T-helper 2 cell treated with Interferon-gamma antibody and Interleukin-4, amounts not matched to agents 100 ng/mL and 5 ng/mL, for 36 hours (primary cell): ENCODE data around the gene CT47A7. TPM values are rescaled to one million over a fixed set of nuclear protein-coding genes. Genes with fewer than 3 reads are reported as not detected.
"Not testable (repeated sequence)": the region's sequence is repeated elsewhere in the genome, so short reads cannot be mapped to it uniquely, and the experiment has no call there.

ENCODE experiments used
- intact Hi-C: fragments of 100-400 bp; cut with micrococcal nuclease; formaldehyde crosslinking; loops from one replicate; pipeline ENCODE4 v1.15.1; 2023
- total RNA-seq: library from RNA; stranded (reverse); gene quantifications from 2 replicates; pipeline ENCODE4 v1.2.3, GENCODE V29; 2022

The CT47A7 gene
- total RNA-seq, result not detected in 2 replicates

DNA sequence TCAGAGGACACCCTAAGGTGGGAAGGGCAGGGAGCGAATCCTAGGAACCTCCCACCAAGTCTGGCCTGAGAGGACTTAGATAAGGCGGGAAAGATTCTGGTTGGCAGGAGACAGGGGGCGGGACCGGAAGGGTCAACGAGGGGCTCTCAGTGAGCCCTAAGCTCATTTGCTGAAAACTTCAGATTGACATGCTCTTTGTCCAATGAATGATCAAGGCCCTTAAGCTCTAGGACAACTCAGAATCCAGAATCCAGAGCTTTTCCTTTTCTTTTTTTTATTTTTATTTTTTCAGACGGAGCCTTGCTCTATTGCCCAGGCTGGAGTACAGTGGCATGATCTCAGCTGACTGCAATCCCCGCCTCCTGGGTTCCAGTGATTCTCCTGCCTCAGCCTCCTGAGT lies at the start of gene CT47A7:
CT47A7 (minus strand) TSS at position 101 of the 400 bp plus-strand sequence. CDS start 255 bp downstream, outside the sequence.
- intact Hi-C loops, result not testable (repeated sequence)

DNA sequence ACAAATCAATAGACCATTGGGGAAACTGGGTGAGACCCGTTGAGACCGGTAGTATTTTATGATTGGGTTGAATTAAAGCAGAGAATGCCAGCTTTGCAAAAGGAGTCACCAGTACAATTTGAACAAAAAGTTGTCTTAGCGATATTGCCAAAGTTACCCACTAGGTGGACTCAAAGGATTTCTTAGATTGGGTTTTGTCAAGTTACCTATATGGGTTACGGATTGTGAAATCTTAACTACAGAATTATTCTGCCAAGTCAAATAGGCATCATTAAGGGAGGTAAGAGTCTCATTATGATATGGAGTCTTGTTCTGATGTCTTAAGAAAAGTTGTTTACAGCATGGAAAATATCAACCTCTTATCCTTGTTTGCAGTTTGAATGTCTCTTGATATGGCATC lies 44.2 kb upstream of the CT47A7 start:
- intact Hi-C loops, result no loop called here

- intact Hi-C loops, result no loop called here
These were observed 43.0 kb upstream of the CT47A7 start for GRCh38 chrX:120999413-120999812.

GRCh38 chrX:120985660-120986059 lies 29.3 kb upstream of the CT47A7 start, which contains the start of gene CT47A1:
Gene CT47A1, minus strand, starts transcription at chrX:120985760. Its CDS starts 231 bp downstream, at chrX:120985529.
- intact Hi-C loops, result not testable (repeated sequence)

Other genes with a start within 250 kb of the CT47A7 start
- not detected in 2 replicates for gene CT47B1, start 80.7 kb downstream of the CT47A7 start, total RNA-seq
- not detected in 2 replicates for gene CT47A11, start 19.4 kb downstream of the CT47A7 start, total RNA-seq
- not detected in 2 replicates for gene CT47A10, start 14.6 kb downstream of the CT47A7 start, total RNA-seq
- not detected in 2 replicates for gene CT47A9, start 9.7 kb downstream of the CT47A7 start, total RNA-seq
- gene CT47A8, start 4.9 kb downstream of the CT47A7 start, total RNA-seq, result not detected in 2 replicates
- gene CT47A6, start 4.9 kb upstream of the CT47A7 start, total RNA-seq, result not detected in 2 replicates
- gene CT47A5, start 9.7 kb upstream of the CT47A7 start, total RNA-seq, result not detected in 2 replicates
- not detected in 2 replicates for gene CT47A4, start 14.6 kb upstream of the CT47A7 start, total RNA-seq
- not detected in 2 replicates for gene CT47A3, start 19.5 kb upstream of the CT47A7 start, total RNA-seq
- gene CT47A2, start 24.3 kb upstream of the CT47A7 start, total RNA-seq, result not detected in 2 replicates
- not detected in 2 replicates for gene CT47A1, start 29.2 kb upstream of the CT47A7 start, total RNA-seq
- gene GLUD2, start 91.0 kb upstream of the CT47A7 start, total RNA-seq, result 0.25 and 0.30 TPM in 2 replicates